ENCODE measurements around the gene UBR4.
"Not testable (repeated sequence)": the region's sequence is repeated elsewhere in the genome, so short reads cannot be mapped to it uniquely, and the experiment has no call there.

The UBR4 gene

DNA sequence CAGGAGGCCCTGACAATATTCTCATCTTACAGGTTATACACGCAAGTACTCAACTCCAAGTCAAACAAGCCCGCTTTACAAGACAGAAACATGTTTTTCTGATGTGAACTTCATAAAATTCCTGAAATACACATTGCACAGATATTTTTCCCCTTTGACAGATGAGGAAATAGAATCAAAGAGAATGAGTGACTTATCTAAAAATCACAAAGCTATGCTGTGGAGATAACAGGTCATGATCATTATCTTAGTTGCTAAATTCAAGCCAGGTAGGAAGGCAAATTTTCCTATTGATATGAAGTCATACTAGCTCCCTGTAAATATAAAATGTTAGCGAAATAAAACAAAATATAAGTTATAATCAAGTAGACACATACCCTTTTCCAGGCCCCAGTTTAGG is 18.3 kb downstream of the UBR4 start:
- DNase-seq (ENCODE audit: low read depth, low spot score) = no peak

DNA sequence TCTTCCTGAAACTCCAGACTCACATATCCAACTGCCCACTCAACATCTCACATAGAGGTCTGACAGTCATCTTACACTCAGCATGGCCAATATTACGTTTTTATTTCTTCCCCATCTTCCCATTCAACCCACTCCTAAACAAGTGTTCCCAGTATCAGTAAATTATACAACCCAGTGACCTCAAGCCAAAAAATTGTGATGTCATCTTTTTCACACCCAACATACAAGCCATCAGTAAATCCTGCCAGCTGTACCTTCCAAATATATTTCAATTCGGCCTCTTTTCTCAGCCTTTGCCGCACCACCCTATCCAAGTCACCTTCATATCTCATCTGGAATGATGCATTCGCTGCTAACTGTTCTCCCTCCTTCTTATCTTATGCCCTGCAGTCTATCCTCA is 19.6 kb downstream of the UBR4 start:
- no peak for DNase-seq (ENCODE audit: low read depth, low spot score)

DNA sequence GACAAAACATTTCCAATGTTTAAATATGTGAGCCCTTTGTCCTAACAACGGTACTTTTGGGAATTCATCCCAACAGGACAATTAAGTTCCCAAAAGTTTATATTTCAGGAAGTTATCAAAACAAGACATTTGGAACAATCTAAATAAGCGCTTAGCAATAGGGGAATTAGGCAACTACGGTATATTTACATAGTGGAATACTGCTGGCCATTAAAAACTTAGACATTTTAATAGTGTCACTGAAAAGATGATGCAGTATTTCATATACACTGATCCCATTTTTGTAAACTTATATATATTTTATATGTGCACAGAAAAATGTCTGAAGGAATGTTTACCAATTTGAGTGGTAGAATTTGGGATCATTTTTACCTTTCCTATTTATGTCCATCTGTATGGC is 20.8 kb downstream of the UBR4 start:
- DNase-seq (ENCODE audit: low read depth, low spot score) = no peak

DNA sequence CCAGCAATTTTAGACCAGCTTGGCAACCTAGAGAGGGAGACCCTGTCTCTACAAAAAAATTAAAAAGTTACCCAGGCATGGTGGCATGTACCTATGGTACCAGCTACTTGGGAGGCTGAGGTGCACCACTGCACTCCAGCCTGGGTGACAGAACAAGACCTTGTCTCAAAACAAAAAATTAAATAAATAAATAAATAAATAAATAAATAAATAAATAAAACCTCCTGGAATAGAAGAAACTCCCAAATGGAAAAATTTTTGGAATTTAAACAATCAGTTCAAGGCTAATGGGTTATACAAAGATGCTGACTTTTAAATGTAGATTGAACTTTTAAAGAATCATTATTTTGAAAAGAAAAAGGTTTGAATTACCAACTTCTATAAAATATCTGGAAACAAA is 22.2 kb downstream of the UBR4 start:
- DNase-seq (ENCODE audit: low read depth, low spot score) = no peak

DNA sequence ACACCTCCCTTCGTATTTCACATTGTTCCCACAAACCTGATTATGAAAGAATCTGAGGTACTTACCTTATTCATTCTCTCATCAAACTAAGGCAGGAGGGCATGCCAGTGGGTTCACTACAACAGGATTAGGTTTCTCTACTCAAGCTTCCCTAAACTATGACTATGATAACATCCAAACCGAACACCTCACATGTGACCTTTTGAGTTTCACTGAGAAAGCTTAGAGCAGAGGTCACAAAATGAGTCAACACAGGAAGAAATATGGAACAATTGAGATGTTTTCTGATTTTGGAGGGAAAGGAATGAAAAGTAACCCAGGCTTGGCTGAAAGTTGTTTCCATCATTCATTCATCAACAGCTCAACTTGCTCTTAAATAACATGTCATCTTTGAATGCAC is 24.1 kb downstream of the UBR4 start:
- DNase-seq (ENCODE audit: low read depth, low spot score) = no peak

DNA sequence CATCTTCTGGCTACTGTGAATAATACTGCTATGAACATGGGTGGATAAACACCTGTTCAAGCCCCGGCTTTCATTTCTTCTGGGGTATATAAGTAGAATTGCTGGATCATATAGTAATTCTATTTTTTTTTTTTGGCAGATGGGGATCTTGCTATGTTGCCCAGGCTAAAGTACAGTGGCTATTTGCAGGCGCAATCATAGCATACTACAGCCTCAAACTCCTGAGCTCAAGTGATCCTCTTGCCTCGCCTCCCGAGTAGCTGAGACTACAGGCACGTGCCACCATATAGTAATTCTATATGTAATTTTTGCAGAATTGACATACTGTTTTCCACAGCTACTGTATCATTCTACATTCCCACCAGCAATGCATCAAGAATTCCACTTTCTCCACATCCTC is 27.8 kb downstream of the UBR4 start:
- DNase-seq (ENCODE audit: low read depth, low spot score) = no peak

DNA sequence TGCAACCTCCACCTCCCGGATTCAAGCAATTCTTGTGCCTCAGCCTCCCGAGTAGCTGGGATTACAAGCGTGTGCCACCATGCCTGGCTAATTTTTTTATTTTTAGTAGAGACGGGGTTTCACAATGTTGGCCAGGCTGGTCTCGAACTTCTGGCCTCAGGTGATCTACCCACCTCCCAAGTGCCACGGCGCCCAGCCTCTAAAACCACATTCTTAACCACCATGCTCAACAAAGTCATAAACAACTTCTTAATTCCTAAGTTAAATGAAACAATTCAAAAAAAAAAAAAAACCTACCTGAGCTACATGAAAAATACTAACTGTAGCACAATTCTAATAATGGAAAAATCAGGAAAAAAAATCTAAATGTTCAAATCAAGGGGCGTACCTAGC is 29.8 kb downstream of the UBR4 start:
- DNase-seq (ENCODE audit: low read depth, low spot score) = not testable (repeated sequence)

DNA sequence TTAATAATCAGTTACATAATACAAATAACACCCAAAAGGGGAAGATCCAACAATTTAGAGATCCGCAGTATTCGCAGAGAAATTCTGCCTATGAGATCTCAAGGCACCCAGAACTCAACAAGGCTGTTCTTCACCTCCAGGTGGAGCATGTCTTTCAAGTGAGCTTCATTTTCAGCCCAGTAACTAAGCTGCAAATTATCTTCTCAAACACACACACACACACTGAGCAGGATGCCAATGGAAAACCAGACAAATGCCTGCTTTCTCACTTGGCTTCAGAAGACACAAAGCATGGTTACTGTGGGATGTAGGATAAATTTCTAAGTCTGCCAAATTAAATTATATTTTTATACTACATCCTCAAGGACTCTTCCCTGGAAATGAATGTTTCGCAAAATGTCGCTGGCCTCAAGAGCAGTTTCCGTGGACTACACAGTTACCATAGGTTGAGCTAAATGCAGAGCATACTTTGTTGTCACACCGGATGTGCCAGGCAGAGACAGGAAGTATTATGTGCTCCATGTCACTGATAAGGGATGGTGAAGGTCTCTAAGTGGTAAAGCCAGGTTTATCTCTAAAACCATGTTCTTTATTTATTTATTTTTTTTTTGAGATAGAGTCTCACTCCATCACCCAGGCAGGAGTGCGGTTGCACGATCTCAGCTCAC is 30.3 kb downstream of the UBR4 start:
- no peak for DNase-seq (ENCODE audit: low read depth, low spot score)

DNA sequence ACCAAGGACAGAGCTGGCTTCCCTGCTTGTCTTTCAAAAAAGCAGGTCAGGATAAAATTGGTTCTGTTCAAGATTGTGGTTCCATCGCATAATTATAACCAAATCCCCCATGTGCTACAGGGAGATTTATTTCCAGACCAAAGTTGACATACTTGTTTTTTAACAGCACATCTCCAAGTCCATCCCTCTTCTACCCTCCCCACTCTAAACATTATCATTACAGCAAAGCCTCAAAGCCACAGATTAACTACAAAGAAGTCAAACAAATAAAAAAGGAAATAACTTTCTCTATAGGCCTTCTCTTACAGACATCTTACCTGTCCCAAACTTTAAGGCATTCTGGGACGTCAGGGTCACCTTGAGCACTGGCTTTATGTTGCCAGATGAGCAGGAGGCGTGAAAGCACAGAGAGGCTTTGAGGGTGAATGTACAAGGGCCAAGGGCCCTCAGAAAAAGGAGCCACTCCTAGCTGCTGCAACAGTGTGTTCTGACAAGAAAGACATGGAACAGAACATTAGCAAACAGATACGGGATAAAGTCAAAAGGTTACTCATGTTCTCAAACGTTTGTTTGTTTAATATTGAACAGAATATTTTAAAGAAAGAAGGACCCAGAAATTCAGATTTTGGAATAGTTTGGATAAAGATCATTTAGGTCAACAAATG is 31.2 kb downstream of the UBR4 start:
- no peak for DNase-seq (ENCODE audit: low read depth, low spot score)

DNA sequence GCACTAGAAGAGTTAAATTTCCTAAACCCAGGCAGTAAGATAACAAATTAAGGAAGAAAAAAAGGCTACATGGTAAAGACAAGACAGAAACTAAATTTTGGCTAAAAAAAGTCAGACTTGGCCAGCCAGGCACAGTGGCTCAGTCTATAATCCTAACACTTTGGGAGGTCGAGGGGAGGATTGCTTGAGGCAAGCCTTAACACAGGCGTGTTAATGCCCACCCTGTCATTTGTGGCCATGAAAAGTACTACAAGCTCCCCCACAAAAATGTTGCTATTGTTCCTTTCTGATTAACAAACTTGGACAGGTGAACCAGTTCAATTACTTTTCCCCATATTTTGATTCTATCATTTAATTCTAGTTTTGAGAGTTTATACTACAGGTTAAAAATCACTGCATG is 32.3 kb downstream of the UBR4 start:
- no peak for DNase-seq (ENCODE audit: low read depth, low spot score)

DNA sequence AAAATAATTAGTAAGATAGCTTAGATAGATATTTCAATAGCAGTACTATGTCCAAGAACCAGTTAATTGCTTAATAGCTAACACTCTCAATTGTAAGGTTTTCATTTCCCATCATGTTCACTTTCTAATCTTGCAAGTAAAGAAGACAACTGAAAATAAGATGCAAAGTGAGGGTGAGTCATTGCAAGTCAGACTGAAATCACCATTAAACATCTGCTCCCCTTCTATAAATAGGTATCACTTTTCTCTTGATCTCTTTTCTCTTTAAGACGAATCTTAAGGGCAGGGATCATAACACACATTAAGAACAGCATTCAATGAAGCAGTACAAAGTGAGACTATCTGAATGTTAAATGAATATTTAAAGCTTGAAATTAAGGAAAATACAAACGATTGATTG is 40.4 kb downstream of the UBR4 start:
- DNase-seq (ENCODE audit: low read depth, low spot score) = no peak

DNA sequence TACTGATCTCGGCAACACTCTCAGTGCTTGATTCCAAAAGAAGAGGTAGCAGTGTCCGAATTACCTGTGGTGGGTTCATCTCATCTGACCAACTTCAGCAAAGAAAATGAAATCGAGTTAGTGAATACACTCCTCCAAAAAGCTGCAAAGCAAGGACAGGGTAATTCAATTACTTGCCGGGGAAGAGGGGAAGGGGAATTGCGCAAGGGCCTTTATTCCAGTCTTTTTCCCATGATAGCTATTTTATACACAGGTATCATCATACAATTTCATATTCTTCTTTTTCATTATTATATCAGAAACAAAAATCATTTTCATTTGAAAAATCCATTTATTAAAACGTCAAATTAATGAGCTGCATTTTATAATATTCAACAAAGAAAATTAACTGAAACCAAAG is 42.9 kb downstream of the UBR4 start:
- DNase-seq (ENCODE audit: low read depth, low spot score) = no peak

DNA sequence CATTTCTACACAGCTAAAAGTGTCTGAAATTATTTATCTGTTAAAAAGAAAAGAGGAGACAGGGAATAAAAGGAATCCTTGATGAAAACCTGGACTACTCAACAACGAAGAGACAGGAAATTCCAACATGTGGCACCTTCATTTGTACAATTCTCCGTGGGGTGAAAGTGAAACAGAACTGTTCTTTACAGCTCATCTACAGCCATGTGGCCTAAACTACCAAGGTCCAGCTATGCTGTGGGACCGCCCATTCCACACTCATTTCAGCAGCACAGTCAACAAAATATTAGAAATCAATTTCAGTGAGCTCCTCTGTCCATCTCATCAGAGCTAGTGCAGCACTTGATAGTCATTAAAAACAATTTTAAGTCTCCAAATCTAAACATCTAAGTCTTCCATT is 44.0 kb downstream of the UBR4 start:
- DNase-seq (ENCODE audit: low read depth, low spot score) = no peak

DNA sequence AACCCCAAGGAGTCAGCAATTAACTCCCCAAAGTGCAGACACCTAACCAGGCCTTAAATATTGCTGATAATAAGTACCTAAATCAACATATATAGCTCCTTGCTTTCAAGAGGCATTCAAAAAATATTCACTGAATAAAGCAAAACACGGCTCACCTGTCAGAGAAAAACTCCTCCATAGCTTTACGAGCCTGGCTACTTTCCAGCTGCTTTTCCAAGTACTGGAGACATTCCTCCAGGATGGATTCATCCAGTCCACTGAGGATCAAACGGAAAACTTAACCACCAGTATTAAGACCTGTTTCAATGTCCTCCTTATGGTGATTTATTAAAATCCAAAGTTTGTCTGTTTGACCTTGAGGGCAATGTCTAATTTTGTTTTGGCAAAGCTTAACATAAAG is 44.6 kb downstream of the UBR4 start:
- DNase-seq (ENCODE audit: low read depth, low spot score) = no peak

DNA sequence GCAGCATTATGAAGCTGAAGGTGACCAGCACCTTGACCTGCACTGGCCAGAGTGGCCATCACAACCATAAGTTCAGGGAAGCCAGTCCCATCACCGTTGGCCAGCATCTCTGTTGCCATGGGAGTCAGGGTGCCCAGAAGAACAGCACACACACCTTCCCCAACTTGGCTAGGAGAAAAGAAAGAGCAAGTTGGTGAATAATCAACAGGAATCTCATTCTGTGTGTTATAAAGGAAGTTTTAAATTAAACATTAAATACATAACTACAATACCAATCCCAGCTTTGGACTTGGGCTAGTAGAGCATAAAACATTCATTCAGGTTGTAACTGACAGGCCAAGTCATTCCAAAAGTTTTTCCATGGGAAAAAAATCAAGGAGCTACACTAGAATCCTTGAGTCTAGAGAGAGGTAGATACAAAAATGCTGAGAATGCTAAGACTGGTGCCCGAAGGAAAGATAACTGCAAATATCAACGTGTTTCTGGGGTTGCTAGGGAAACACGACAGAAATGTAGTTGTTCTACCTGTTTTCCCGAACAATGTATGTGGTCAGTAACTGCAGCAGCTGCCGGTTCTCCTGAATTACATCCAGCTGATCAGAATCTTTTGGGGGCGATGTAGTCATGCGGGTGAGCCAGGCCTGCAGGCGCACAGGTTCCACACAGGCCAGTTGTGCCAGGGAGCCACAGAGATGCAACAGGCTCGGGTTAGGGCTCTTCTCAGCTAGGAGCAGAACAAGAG is 45.6 kb downstream of the UBR4 start:
- no peak for DNase-seq (ENCODE audit: low read depth, low spot score)

DNA sequence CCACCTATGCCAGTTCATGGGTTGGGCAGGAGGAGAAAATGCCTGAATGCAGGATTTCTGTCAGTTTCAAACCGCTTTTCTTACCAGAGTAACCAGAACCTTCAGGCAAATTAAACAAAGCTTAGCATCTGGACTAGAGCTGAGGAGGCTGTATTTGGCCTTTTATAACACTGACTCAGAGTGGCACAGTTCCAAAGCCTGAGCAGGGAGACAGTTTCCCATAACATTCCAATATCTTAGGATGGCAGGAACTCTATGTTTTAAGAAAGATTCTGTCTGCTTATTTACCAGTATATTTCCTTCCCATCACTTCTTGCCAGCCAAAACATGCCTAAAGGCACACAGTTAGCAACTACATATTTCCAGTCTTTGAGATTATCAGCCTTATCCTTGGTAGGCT is 46.8 kb downstream of the UBR4 start:
- no peak for DNase-seq (ENCODE audit: low read depth, low spot score)

DNA sequence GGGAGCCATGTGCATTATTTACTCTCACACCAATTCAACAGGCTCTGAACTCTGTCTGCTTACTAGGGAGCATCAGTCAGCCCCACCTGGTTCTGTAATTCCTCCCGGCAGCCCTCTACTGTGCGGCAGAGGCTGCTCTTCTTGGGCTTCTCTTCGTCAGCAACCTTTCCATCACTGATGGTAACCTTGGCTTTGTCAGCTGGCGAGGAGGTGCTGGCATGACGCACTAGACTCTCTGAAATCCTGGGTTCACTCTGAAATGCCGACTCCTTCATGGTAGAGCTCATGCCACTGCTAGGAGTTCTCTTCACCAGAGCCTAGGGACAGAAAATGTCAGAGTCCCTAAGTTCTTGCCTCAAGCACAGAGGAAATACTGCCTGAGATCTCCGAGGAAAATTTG is 49.2 kb downstream of the UBR4 start:
- no peak for DNase-seq (ENCODE audit: low read depth, low spot score)

DNA sequence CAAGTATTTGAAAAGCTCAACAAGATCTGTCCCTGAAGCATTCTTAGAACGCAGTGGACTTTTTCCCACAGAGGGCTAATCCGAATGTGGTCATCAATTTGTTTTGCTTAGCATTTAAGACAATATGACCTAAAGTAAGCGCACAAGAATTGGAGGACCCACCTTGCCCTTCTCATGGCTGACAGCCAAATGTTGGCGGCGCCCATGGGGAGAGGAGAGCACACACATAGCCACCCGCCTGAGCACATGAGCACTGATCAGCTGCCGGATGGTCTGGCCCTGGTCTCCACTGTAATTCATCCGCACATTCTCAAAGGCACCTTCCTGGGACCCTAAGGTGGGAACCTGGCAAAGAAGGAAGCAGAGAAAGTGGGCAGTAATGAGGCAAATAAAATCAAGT is 52.4 kb downstream of the UBR4 start:
- no peak for DNase-seq (ENCODE audit: low read depth, low spot score)

DNA sequence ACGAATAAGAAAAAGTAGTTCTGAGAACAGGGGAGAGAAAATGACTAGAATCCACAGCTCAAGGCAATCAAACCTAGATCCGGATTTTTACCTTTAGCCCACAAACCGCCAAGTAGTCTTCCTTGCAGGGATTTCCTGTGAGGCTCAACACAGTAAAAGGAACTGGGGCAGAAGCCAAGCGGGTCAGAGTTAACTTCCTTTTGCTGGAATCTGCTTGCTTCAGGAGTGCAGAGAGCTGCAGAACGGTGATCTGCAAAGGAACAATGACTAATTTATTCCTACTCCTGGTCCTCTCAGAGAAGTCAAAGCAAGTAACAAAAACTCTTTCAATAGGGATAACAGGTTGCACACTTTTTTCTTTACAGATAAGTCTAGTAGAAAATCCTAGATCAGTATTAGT is 53.4 kb downstream of the UBR4 start:
- no peak for DNase-seq (ENCODE audit: low read depth, low spot score)

DNA sequence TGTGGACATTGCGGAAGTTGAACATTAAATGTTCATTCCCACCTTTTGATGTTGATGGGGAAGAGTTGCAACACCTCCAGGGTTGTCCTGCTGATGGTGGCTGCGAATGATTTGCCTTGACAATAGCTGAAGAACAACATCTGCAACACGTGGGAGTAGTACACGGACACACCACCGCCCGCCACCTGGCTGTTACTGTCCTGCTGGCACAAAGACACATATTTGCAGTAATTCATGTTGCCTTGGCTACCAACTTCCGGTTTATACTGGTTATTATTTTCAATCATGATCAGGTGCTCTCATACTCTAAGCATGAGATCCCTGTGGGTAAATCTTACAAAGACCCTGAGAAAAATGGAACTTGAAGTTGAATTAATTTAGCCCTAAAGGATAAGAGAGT is 55.2 kb downstream of the UBR4 start:
- no peak for DNase-seq (ENCODE audit: low read depth, low spot score)

DNA sequence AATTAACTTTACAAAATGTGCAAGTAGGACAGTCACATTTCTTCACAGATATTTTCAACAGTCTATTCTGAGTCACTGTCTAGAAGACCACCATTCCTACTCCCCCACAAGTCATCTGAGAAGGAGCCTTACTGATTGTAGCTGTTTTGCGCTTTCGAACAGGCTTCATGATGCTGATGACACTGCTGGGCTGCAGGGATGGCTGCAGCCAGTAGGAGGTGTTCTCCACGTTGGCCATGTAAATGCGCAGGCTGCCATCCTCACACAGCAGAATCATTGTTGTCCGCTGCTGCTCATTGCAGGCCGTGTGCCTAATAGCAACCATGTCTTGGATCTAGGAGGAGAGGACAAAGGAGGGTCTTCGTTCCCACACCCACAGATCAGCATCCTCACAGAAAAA is 56.9 kb downstream of the UBR4 start:
- DNase-seq (ENCODE audit: low read depth, low spot score) = no peak

DNA sequence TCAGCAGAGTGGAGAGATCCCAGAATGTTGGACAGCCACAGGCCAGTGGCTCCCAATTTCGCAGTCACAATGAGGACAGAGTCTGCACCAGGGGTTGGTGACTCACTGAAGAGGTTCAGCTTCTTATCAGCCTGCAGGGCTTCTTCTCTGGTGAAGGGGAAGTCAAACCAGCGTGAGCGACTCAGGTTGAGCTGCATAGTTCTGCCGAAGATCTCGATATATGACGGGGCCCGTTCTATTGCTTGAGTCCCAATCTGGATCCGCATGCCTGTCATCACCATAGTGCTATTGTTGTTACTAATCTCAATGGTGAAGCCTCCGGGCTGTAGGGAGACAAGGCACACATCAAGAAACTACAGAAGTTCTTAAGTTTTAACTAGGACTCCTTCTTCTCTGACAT is 58.5 kb downstream of the UBR4 start:
- no peak for DNase-seq (ENCODE audit: low read depth, low spot score)

DNA sequence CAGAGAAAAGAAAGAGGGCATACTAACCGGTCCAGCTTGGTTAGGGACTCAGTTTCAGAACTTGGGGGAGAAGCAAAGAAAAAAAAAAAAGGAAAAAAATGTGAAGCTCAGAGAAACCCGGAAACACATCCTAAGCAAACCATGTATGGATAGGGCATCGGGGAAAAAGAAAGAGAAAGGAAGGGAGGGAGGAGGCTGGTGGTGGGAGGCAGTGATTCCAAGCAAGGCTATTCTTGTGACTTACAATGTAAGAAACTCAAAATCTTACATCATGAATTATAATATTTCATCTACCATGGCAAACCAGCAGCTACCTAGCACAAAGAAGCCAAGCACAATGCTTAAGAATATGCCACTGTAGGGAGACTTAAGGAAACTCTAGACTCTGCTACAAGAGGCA is 60.3 kb downstream of the UBR4 start:
- DNase-seq (ENCODE audit: low read depth, low spot score) = no peak
